Heart right ventricle (tissue), 16 donors: ENCODE data around the gene MAGEC1. TPM values are rescaled to one million over a fixed set of nuclear protein-coding genes. Genes with fewer than 3 reads are reported as not detected.

ENCODE experiments used
- ATAC-seq, 8 donors: fragments of 200-7000 bp; cut with Tn5 transposase; one replicate each; pipeline ENCODE4 v1.9.1; 2020; ENCODE audit warnings: mild to moderate bottlenecking in 8 of 8, moderate library complexity in 8 of 8, moderate number of reproducible peaks in 1 of 8
- DNase-seq, 2 donors: peaks; one replicate each; pipeline ENCODE4 v3.0.0-alpha.2; 2020
- H3K27ac ChIP-seq, 10 donors: fragments of 200-600 bp; sonication (generic) in 2 of 10; one replicate each; pipeline versions ENCODE4 v1.5.0 to v1.8.0; 2020 to 2022; ENCODE audit warnings: mild to moderate bottlenecking in 3 of 10
- H3K27me3 ChIP-seq, 7 donors: fragments of 200-600 bp; one replicate each; pipeline ENCODE4 v1.8.0; 2021 to 2022; ENCODE audit warnings: mild to moderate bottlenecking in 2 of 7
- H3K36me3 ChIP-seq, 9 donors: fragments of 200-600 bp; sonication (generic) in 1 of 9; one replicate each; pipeline versions ENCODE4 v1.5.0 to v1.8.0; 2020 to 2022; ENCODE audit warnings: mild to moderate bottlenecking in 2 of 9
- H3K4me1 ChIP-seq, 9 donors: fragments of 200-600 bp; sonication (generic) in 1 of 9; one replicate each; pipeline versions ENCODE4 v1.5.0 to v1.8.0; 2020 to 2022; ENCODE audit warnings: mild to moderate bottlenecking in 4 of 9
- H3K4me3 ChIP-seq, 10 donors: fragments of 200-600 bp; sonication (generic) in 2 of 10; one replicate each; pipeline versions ENCODE4 v1.5.0 to v1.8.0; 2020 to 2022; ENCODE audit warnings: mild to moderate bottlenecking in 7 of 10, moderate library complexity in 2 of 10
- H3K9me3 ChIP-seq, 11 donors: fragments of 200-600 bp in 10 of 11; sonication (generic) in 2 of 11; one replicate each; pipeline versions ENCODE4 v1.5.0 to v1.8.0; 2013 to 2022; ENCODE audit warnings: mild to moderate bottlenecking in 2 of 11, control low read depth in 1 of 11, moderate library complexity in 1 of 11
- WGBS, 2 donors: extraction: QIAGEN DNeasy Blood & Tissue Kit; methylation state at CpG; one replicate each; pipeline ENCODE4 v1.1.7; 2013; ENCODE audit warnings: inconsistent platforms in 1 of 2; 5-methylcytosine and 5-hydroxymethylcytosine counted together
- intact Hi-C, 10 donors: fragments of 100-400 bp; cut with DNase I; formaldehyde crosslinking; loops; one replicate each; pipeline versions ENCODE4 v1.11.1 to v1.14.2; 2022
- polyA plus RNA-seq, 2 donors: library from polyadenylated mRNA; stranded (reverse); fragments of 200-250 nt; gene quantifications; one replicate each; pipeline ENCODE4 v1.2.3, GENCODE V29; 2013
- total RNA-seq, 10 donors: library from RNA; stranded (reverse); fragmentation: NEBNext Ultra II Directional in 3 of 10; extraction: Animal tissue kit (Norgen Biotek cat#: 25700) in 3 of 10; gene quantifications; one replicate each; pipeline versions ENCODE4 v1.2.1 to v1.2.4, GENCODE V29; 2021 to 2023
- TF ChIP-seq, protein P1 (sequence below), 9 donors: fragments of 200-600 bp; sonication (generic) in 2 of 9; IDR thresholded peaks; one replicate each; pipeline versions ENCODE4 v1.5.0 to v1.8.0; 2021 to 2022; ENCODE audit warnings: antibody characterized with exemption in 9 of 9, mild to moderate bottlenecking in 5 of 9, moderate library complexity in 1 of 9
- donor health status: Arrhythmogenic right ventricular cardiomyopathy.
- donor health status: ischemic (EF 13 %, LVEDD 7.1; RV severe dilation, severe dysfunction).
- donor health status: healthy with polysubstance abuse.
- donor health status: DM: no; HTN: yes; CAD: no.
- donor health status: DM: no; HTN: no; CAD: no.
- donor health status: ischemic (EF 25% LVEDD 6.9; RV normal size, moderate dysfunction).
- donor health status: ischemic (EF 25% LVEDD 5.7; RV mildly dilated, moderate dysfunction).
- donor health status: healthy.
- donor health status: DM: yes; HTN: yes; CAD: no.
- donor health status: Ischemic cardiomyopathy.
- donor health status: ischemic (EF 35%, LVEDD 5.7; RV mildly dilated, moderate dysfunction).
- donor health status: nonischemic (EF 11% LVEDD 7.7; RV severe dilation, severe dysfunction).
- donor health status: DM: yes; HTN: yes; CAD: no.
- donor health status: PGD.
- donor health status: ischemic (EF 29% LVEDD 5.4; RV normal size, mild dysfunction).
- donor health status: nonischemic (EF 23%, LVEDD 6.1; RV moderate dilation, normal function).

Gene MAGEC1
- total and polyA plus RNA-seq, 12 donors = not detected

- ATAC-seq (no peak), DNase-seq (no peak)
- no peaks in the 10 kb centered on the region for H3K27me3 ChIP-seq
- WGBS, 2 donors = 83 to 89% methylated on average over 2 of the region's 2 CpGs
- H3K9me3 ChIP-seq = no peaks in the 10 kb centered on the region
- H3K36me3 ChIP-seq = no peaks in the 10 kb centered on the region
- no peak overlapping the region for H3K4me3 ChIP-seq
- no peaks in the 10 kb centered on the region for H3K4me1 ChIP-seq
- TF ChIP-seq, protein P1, sequence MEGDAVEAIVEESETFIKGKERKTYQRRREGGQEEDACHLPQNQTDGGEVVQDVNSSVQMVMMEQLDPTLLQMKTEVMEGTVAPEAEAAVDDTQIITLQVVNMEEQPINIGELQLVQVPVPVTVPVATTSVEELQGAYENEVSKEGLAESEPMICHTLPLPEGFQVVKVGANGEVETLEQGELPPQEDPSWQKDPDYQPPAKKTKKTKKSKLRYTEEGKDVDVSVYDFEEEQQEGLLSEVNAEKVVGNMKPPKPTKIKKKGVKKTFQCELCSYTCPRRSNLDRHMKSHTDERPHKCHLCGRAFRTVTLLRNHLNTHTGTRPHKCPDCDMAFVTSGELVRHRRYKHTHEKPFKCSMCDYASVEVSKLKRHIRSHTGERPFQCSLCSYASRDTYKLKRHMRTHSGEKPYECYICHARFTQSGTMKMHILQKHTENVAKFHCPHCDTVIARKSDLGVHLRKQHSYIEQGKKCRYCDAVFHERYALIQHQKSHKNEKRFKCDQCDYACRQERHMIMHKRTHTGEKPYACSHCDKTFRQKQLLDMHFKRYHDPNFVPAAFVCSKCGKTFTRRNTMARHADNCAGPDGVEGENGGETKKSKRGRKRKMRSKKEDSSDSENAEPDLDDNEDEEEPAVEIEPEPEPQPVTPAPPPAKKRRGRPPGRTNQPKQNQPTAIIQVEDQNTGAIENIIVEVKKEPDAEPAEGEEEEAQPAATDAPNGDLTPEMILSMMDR (IDR thresholded peaks at IDR 0.05) = no peak
- no peak overlapping the region for H3K27ac ChIP-seq
- intact Hi-C loops = no loop called here
These were observed 6.0 kb upstream of the MAGEC1 start for GRCh38 chrX:141897690-141898089.

- Histone ChIP-seq H3K4me1 (no peaks in the 10 kb centered on the region), H3K4me3 (no peak overlapping the region), H3K36me3 (no peaks in the 10 kb centered on the region), H3K27me3 (no peaks in the 10 kb centered on the region), H3K9me3 (no peaks in the 10 kb centered on the region), H3K27ac (no peak overlapping the region)
- no peak for ATAC-seq
- TF ChIP-seq, protein P1 (IDR thresholded peaks at IDR 0.05) = no peak
- DNase-seq = no peak
- intact Hi-C loops = no loop called here
- 61 to 86% methylated on average over 4 of the region's 4 CpGs for WGBS, 2 donors
These were observed 1.3 kb upstream of the MAGEC1 start for GRCh38 chrX:141902366-141902765.

- no peak for ATAC-seq
- Histone ChIP-seq H3K36me3 (no peaks in the 10 kb centered on the region), H3K27me3 (no peaks in the 10 kb centered on the region), H3K4me1 (no peaks in the 10 kb centered on the region), H3K9me3 (no peaks in the 10 kb centered on the region), H3K27ac (no peak overlapping the region), H3K4me3 (no peak overlapping the region)
- WGBS, 2 donors = 86 to 92% methylated on average over 5 to 6 of the region's 6 CpGs
- TF ChIP-seq, protein P1 (IDR thresholded peaks at IDR 0.05) = no peak
- intact Hi-C loops = no loop called here
- no peak for DNase-seq
These were observed 568 bp downstream of the MAGEC1 start for GRCh38 chrX:141904262-141904661.

GRCh38 chrX:141917801-141918200 is 14.1 kb downstream of the MAGEC1 start:
- Histone ChIP-seq H3K27ac (no peak overlapping the region), H3K9me3 (no peaks in the 10 kb centered on the region), H3K36me3 (no peaks in the 10 kb centered on the region), H3K4me3 (no peak overlapping the region), H3K27me3 (no peaks in the 10 kb centered on the region), H3K4me1 (no peaks in the 10 kb centered on the region)
- WGBS, 2 donors = 59 to 65% methylated on average over 3 of the region's 3 CpGs
- no peak for ATAC-seq
- intact Hi-C loops = no loop called here
- DNase-seq = no peak
- TF ChIP-seq, protein P1 (IDR thresholded peaks at IDR 0.05) = no peak

- DNase-seq (no peak), ATAC-seq (no peak)
- Histone ChIP-seq H3K27me3 (no peaks in the 10 kb centered on the region), H3K4me1 (no peaks in the 10 kb centered on the region), H3K27ac (no peak overlapping the region), H3K9me3 (no peaks in the 10 kb centered on the region), H3K36me3 (no peaks in the 10 kb centered on the region), H3K4me3 (no peak overlapping the region)
- 76 to 85% methylated on average over 2 of the region's 2 CpGs for WGBS, 2 donors
- TF ChIP-seq, protein P1 (IDR thresholded peaks at IDR 0.05) = no peak
- intact Hi-C loops = no loop called here
These were observed 20.6 kb downstream of the MAGEC1 start for GRCh38 chrX:141924293-141924692.
